ENCODE measurements around the gene HS6ST2.

- TF ChIP-seq CTCF (IDR thresholded peaks at IDR 0.05), result no peak
- no peak for TF ChIP-seq EP300 (IDR thresholded peaks at IDR 0.05)
- TF ChIP-seq POLR2A (IDR thresholded peaks at IDR 0.05), result no peak
- no peak for TF ChIP-seq POLR2AphosphoS5 (IDR thresholded peaks at IDR 0.05)
These were observed 322.3 kb downstream of the HS6ST2 start for GRCh38 chrX:132636080-132636479.
